K562 (cell line): ENCODE measurements around the gene HPS5. TPM values are rescaled to one million over a fixed set of nuclear protein-coding genes. Genes with fewer than 3 reads are reported as not detected.
A peak's percentile ranks its signal among the peaks of the same experiment; 100 is the strongest.

Source experiments
- ARID3B ChIP-seq: fragments of 250-450 bp; sonication (Bioruptor Pico); IDR thresholded peaks from 2 replicates; pipeline ENCODE4 v1.4.0; 2020; ENCODE audit warnings: borderline replicate concordance
- CEBPB ChIP-seq: fragments of 450-650 bp; IDR thresholded peaks from 2 replicates; pipeline ENCODE4 v1.6.1; 2016; ENCODE audit warnings: missing genetic modification characterization, missing compliant biosample characterization
- HDAC1 ChIP-seq, 2 experiments: fragments of 450-650 bp; IDR thresholded peaks; 2 replicates each; pipeline ENCODE4 v1.6.1; 2016 to 2017; ENCODE audit warnings: inconsistent platforms in 1 of 2, mild to moderate bottlenecking in 1 of 2, moderate library complexity in 1 of 2
- NCOR1 ChIP-seq: fragments of 450-650 bp; IDR thresholded peaks from 2 replicates; pipeline ENCODE4 v1.6.1; 2016; ENCODE audit warnings: mild to moderate bottlenecking, moderate library complexity
- OTX1 ChIP-seq: fragments of 450-650 bp; formaldehyde crosslinking; IDR thresholded peaks from 2 replicates; pipeline ENCODE4 v1.4.0; 2022; ENCODE audit warnings: mild to moderate bottlenecking
- TCF15 ChIP-seq: fragments of 250-450 bp; sonication (Bioruptor Pico); IDR thresholded peaks from 2 replicates; pipeline ENCODE4 v1.8.0; 2022; ENCODE audit warnings: moderate library complexity, mild to moderate bottlenecking, inconsistent platforms
- THAP12 ChIP-seq: fragments of 250-450 bp; sonication (Bioruptor Pico); IDR thresholded peaks from 2 replicates; pipeline ENCODE4 v1.9.0; 2021; ENCODE audit warnings: mild to moderate bottlenecking, inconsistent platforms
- THAP7 ChIP-seq: fragments of 250-450 bp; sonication (Bioruptor Pico); IDR thresholded peaks from 2 replicates; pipeline ENCODE4 v1.5.0; 2021
- ZNF609 ChIP-seq: sonication (generic); formaldehyde crosslinking; IDR thresholded peaks from 2 replicates; pipeline ENCODE4 v1.8.1; 2023; ENCODE audit warnings: missing genetic modification reagents, mild to moderate bottlenecking, borderline replicate concordance
- polyA plus RNA-seq, 8 experiments: library from polyadenylated mRNA; depleted of rRNA in 4 of 8; stranded (reverse) in 5 of 8; unstranded in 3 of 8; fragments of >200 nt; fragmentation: Nextera tagmentation in 2 of 8; fragmentation: Illumina TruSeq in 1 of 8; extraction: Ambion mirVana in 2 of 8; extraction: Trizol in 1 of 8; gene quantifications; 2 replicates each; pipeline versions ENCODE4 v1.2.1 to v1.2.3, GENCODE V29; 2011 to 2014; ENCODE audit warnings: inconsistent platforms in 1 of 8, missing spikeins in 1 of 8
- total RNA-seq, 7 experiments: library from RNA; depleted of rRNA in 6 of 7; stranded (reverse); fragments of >200 nt in 6 of 7; fragmentation: Illumina TruSeq in 2 of 7; extraction: Trizol in 2 of 7; gene quantifications; 2 replicates each; pipeline versions ENCODE4 v1.2.1 to v1.2.3, GENCODE V29; 2011 to 2021; ENCODE audit warnings: low replicate concordance in 1 of 7
- TF ChIP-seq, protein P1 (sequence below): fragments of 450-650 bp; formaldehyde crosslinking; IDR thresholded peaks from 2 replicates; pipeline ENCODE4 v1.4.0; 2020; ENCODE audit warnings: mild to moderate bottlenecking, moderate library complexity
- TF ChIP-seq, protein P2 (sequence below), 2 experiments: fragments of 150-350 bp in 1 of 2; IDR thresholded peaks; 2 replicates each; pipeline ENCODE4 v1.6.1; 2012 to 2016; ENCODE audit warnings: low read depth in 2 of 2, low read length in 2 of 2, mild to moderate bottlenecking in 1 of 2, moderate library complexity in 1 of 2

HPS5 gene
- total and polyA plus RNA-seq, 9 of the 15 experiments (the other 6 are each of a cell fraction or from before 2014, with no cell fraction given): 12.2 to 28.1 (median 16.8) TPM

DNA sequence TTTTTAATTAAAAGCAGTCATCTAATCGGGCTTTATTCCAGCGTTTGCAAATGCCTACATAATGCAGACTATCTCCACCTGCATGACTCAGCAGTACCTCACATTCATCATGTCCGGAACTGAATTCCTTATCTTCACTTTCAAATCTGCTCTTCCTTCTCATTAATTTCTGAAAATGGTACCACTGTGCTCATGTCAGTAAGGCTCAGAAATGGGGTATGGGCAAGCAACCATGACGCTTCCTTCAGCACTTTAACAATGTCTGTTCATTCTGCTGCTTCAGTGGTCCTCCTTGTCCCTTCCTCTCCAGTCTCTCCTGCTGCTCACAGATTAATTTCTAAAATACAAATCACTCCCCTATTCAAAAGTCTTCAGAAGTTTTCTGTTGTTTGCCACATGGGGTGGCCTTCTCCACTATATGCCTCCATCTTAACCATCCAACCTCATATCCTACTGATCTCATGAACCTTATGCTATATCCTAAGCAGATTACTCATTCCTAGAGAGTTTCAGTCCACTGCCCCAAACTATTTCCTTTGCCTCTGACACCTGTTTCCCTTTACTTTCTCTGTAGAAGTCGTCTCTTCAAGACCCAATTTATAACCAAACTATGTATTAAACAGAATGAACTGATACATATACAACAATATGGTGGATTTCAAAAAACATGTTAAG is 7.4 kb upstream of the HPS5 start (continued):
- no peak for TF ChIP-seq ZNF609
- no peak for TF ChIP-seq OTX1
- TF ChIP-seq HDAC1 (IDR thresholded peaks at IDR 0.05): peak in 1 of 2 experiments; percentile 39; a peak in 1 of 4 replicates
- TF ChIP-seq, protein P1, sequence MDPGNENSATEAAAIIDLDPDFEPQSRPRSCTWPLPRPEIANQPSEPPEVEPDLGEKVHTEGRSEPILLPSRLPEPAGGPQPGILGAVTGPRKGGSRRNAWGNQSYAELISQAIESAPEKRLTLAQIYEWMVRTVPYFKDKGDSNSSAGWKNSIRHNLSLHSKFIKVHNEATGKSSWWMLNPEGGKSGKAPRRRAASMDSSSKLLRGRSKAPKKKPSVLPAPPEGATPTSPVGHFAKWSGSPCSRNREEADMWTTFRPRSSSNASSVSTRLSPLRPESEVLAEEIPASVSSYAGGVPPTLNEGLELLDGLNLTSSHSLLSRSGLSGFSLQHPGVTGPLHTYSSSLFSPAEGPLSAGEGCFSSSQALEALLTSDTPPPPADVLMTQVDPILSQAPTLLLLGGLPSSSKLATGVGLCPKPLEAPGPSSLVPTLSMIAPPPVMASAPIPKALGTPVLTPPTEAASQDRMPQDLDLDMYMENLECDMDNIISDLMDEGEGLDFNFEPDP: no peak
- TF ChIP-seq NCOR1: peak; percentile 30; the same call in 1 of the 2 replicates
- TF ChIP-seq CEBPB (tag): no peak
- TF ChIP-seq THAP7 (CRISPR knock-in tag): no peak
- TF ChIP-seq ARID3B: no peak
- TF ChIP-seq TCF15: no peak
- TF ChIP-seq THAP12: no peak
- TF ChIP-seq, protein P2, sequence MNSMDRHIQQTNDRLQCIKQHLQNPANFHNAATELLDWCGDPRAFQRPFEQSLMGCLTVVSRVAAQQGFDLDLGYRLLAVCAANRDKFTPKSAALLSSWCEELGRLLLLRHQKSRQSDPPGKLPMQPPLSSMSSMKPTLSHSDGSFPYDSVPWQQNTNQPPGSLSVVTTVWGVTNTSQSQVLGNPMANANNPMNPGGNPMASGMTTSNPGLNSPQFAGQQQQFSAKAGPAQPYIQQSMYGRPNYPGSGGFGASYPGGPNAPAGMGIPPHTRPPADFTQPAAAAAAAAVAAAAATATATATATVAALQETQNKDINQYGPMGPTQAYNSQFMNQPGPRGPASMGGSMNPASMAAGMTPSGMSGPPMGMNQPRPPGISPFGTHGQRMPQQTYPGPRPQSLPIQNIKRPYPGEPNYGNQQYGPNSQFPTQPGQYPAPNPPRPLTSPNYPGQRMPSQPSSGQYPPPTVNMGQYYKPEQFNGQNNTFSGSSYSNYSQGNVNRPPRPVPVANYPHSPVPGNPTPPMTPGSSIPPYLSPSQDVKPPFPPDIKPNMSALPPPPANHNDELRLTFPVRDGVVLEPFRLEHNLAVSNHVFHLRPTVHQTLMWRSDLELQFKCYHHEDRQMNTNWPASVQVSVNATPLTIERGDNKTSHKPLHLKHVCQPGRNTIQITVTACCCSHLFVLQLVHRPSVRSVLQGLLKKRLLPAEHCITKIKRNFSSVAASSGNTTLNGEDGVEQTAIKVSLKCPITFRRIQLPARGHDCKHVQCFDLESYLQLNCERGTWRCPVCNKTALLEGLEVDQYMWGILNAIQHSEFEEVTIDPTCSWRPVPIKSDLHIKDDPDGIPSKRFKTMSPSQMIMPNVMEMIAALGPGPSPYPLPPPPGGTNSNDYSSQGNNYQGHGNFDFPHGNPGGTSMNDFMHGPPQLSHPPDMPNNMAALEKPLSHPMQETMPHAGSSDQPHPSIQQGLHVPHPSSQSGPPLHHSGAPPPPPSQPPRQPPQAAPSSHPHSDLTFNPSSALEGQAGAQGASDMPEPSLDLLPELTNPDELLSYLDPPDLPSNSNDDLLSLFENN (IDR thresholded peaks at IDR 0.05; ENCODE audit: low read depth in 2 of 2, low read length in 2 of 2): no peak
